Measurements from ENCODE around the gene CDC14A. TPM values are rescaled to one million over a fixed set of nuclear protein-coding genes. Genes with fewer than 3 reads are reported as not detected.

Gene CDC14A
- total and polyA plus RNA-seq, 12 donors, result 0.85 to 19.2 (median 4.1) TPM

GRCh38 chr1:100512803-100513352 lies 160.6 kb downstream of the CDC14A start:
- intact Hi-C loops (cut with DNase I), result no loop called here
- DNase-seq, result no peak
- TF ChIP-seq, protein P1, sequence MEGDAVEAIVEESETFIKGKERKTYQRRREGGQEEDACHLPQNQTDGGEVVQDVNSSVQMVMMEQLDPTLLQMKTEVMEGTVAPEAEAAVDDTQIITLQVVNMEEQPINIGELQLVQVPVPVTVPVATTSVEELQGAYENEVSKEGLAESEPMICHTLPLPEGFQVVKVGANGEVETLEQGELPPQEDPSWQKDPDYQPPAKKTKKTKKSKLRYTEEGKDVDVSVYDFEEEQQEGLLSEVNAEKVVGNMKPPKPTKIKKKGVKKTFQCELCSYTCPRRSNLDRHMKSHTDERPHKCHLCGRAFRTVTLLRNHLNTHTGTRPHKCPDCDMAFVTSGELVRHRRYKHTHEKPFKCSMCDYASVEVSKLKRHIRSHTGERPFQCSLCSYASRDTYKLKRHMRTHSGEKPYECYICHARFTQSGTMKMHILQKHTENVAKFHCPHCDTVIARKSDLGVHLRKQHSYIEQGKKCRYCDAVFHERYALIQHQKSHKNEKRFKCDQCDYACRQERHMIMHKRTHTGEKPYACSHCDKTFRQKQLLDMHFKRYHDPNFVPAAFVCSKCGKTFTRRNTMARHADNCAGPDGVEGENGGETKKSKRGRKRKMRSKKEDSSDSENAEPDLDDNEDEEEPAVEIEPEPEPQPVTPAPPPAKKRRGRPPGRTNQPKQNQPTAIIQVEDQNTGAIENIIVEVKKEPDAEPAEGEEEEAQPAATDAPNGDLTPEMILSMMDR (IDR thresholded peaks at IDR 0.05), result no peak
- no peak for TF ChIP-seq POLR2A (IDR thresholded peaks at IDR 0.05)
- no peaks in the 10 kb centered on the region for H3K9me3 ChIP-seq (replicated peaks in 1 of 3)
- no peaks in the 10 kb centered on the region for H3K27me3 ChIP-seq
- peaks cover 0 to 3% of the 10 kb centered on the region in 2 donors for H3K4me1 ChIP-seq (replicated peaks in 1 of 2)
- H3K36me3 ChIP-seq (replicated peaks in 1 of 2), result no peaks in the 10 kb centered on the region
- H3K4me3 ChIP-seq, result no peak overlapping the region
- no peak overlapping the region for H3K27ac ChIP-seq

GRCh38 chr1:100516857-100517256 lies 164.6 kb downstream of the CDC14A start:
- 82 to 91% (median 83%) methylated on average over 5 of the region's 5 CpGs for WGBS, 4 donors
- TF ChIP-seq, protein P1 (IDR thresholded peaks at IDR 0.05), result no peak
- no peak for TF ChIP-seq POLR2A (IDR thresholded peaks at IDR 0.05)
- H3K9me3 ChIP-seq (replicated peaks in 1 of 3), result no peaks in the 10 kb centered on the region
- H3K4me1 ChIP-seq (replicated peaks in 1 of 2), result no peaks in the 10 kb centered on the region
- H3K27ac ChIP-seq, result no peak overlapping the region
- no peak for DNase-seq
- no peaks in the 10 kb centered on the region for H3K36me3 ChIP-seq (replicated peaks in 1 of 2)
- no peak overlapping the region for H3K4me3 ChIP-seq
- H3K27me3 ChIP-seq, result no peaks in the 10 kb centered on the region
- intact Hi-C loops (cut with DNase I), result no loop called here

DNA sequence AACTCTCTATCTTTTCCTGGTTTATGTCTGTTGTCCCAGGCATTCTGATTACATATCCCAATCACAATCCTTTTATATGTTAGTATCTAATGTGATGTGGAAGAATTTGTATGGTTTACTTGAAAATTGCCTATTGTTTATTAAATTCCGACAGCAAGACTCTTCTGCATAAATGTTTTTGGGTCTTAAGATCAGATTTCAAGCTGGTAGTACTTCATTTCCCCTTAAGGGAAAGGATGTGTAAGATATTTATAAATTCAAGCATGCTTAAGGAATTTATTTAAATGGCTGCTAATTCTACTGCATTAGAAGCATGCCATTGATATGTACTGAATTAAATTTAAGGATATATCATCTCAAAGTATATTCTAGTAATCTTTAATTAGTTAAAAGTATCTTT lies 165.2 kb downstream of the CDC14A start:
- Histone ChIP-seq H3K4me1 (replicated peaks in 1 of 2) (no peaks in the 10 kb centered on the region), H3K9me3 (replicated peaks in 1 of 3) (no peaks in the 10 kb centered on the region), H3K27me3 (no peaks in the 10 kb centered on the region), H3K4me3 (no peak overlapping the region), H3K36me3 (replicated peaks in 1 of 2) (no peaks in the 10 kb centered on the region), H3K27ac (no peak overlapping the region)
- intact Hi-C loops (cut with DNase I), result no loop called here
- DNase-seq, result no peak
- 80 to 84% (median 80%) methylated on average over 1 of the region's 1 CpG for WGBS, 4 donors
- no peak for TF ChIP-seq POLR2A (IDR thresholded peaks at IDR 0.05)
- TF ChIP-seq, protein P1 (IDR thresholded peaks at IDR 0.05), result no peak

DNA sequence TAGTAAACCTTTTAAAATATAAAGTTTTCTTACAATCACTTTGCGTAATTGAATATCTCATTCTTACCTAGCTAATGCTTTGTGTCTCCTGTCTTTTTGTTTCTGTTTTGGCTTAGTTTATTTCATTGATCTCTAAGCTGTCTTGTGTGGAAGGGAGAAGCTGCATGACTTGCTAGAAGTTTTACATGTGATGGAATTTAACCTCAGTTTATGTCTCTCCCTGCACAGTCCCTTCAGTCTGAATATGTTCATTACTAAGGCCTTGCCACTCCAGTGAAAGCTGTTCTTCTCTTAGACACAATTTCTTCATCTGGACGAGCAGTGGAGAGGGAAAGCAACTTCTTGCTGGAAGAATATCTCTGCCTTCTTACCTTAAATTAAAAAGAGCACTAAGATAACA lies 165.7 kb downstream of the CDC14A start:
- intact Hi-C loops (cut with DNase I), result no loop called here
- Histone ChIP-seq H3K4me1 (replicated peaks in 1 of 2) (no peaks in the 10 kb centered on the region), H3K36me3 (replicated peaks in 1 of 2) (no peaks in the 10 kb centered on the region), H3K4me3 (no peak overlapping the region), H3K27ac (no peak overlapping the region), H3K27me3 (no peaks in the 10 kb centered on the region), H3K9me3 (replicated peaks in 1 of 3) (no peaks in the 10 kb centered on the region)
- DNase-seq, result no peak
- TF ChIP-seq POLR2A (IDR thresholded peaks at IDR 0.05), result no peak
- TF ChIP-seq, protein P1 (IDR thresholded peaks at IDR 0.05), result no peak
- WGBS, 4 donors, result 40 to 46% (median 42%) methylated on average over 2 of the region's 2 CpGs

Data from adrenal gland (tissue), 12 donors.